ENCODE data around the gene ATR.

ATR gene

GRCh38 chr3:142507241-142507640, 71.3 kb downstream of the ATR start:
- DNase-seq: no peak

- peak; percentile 15 for DNase-seq
These were observed 76.1 kb downstream of the ATR start for GRCh38 chr3:142502187-142502985.

GRCh38 chr3:142501004-142501926, 77.3 kb downstream of the ATR start:
- no peak for DNase-seq

- DNase-seq: no peak
These were observed 78.3 kb downstream of the ATR start for GRCh38 chr3:142500211-142500610.

- no peak for DNase-seq
These were observed 79.9 kb downstream of the ATR start for GRCh38 chr3:142498397-142499180.

GRCh38 chr3:142497729-142498128, 80.8 kb downstream of the ATR start:
- DNase-seq: no peak

- no peak for DNase-seq
These were observed 83.4 kb downstream of the ATR start for GRCh38 chr3:142495103-142495502.

- no peak for DNase-seq
These were observed 86.3 kb downstream of the ATR start for GRCh38 chr3:142492184-142492583.

GRCh38 chr3:142489572-142490323, 88.8 kb downstream of the ATR start:
- no peak for DNase-seq

- DNase-seq: no peak
These were observed 93.6 kb downstream of the ATR start for GRCh38 chr3:142484912-142485435.

- no peak for DNase-seq
These were observed 97.3 kb downstream of the ATR start for GRCh38 chr3:142481196-142481595.

GRCh38 chr3:142470826-142471225, 107.7 kb downstream of the ATR start:
- DNase-seq: no peak

- no peak for DNase-seq
These were observed 110.1 kb downstream of the ATR start for GRCh38 chr3:142468456-142468855.

- DNase-seq: no peak
These were observed 110.8 kb downstream of the ATR start for GRCh38 chr3:142467768-142468167.

GRCh38 chr3:142460689-142461088, 117.8 kb downstream of the ATR start:
- DNase-seq: no peak

GRCh38 chr3:142459929-142460328, 118.6 kb downstream of the ATR start:
- no peak for DNase-seq

GRCh38 chr3:142459096-142459495, 119.4 kb downstream of the ATR start:
- DNase-seq: no peak

GRCh38 chr3:142450881-142451280, 127.7 kb downstream of the ATR start:
- DNase-seq: no peak

GRCh38 chr3:142450189-142450588, 128.3 kb downstream of the ATR start:
- DNase-seq: no peak

- peak; percentile 62 for DNase-seq
These were observed 130.4 kb downstream of the ATR start, which contains the start of gene XRN1 for GRCh38 chr3:142447852-142448823. Gene XRN1, minus strand, starts transcription at chr3:142448037. Its CDS starts 93 bp downstream, at chr3:142447944.

Measured in NCI-H524 treated with DMSO at 0.1 percent for 48 hours (cell line).